Islet of Langerhans (tissue), 1 donor: Measurements from ENCODE around the gene COQ8A.
"Not testable (repeated sequence)": the region's sequence is repeated elsewhere in the genome, so short reads cannot be mapped to it uniquely, and the experiment has no call there.

Source experiments
- FAIRE-seq: peaks from one replicate; lab custom pipeline; 2011; peaks lifted over from hg19 to GRCh38; lab: Jason Lieb, UNC

COQ8A gene

GRCh38 chr1:226953175-226953800, 13.2 kb downstream of the COQ8A start:
- FAIRE-seq, result no peak

- no peak for FAIRE-seq
Observed at GRCh38 chr1:226954337-226954736, 14.2 kb downstream of the COQ8A start.

GRCh38 chr1:226954777-226955176, 14.7 kb downstream of the COQ8A start:
- FAIRE-seq, result no peak

- FAIRE-seq, result not testable (repeated sequence)
Observed at GRCh38 chr1:226955857-226956256, 15.8 kb downstream of the COQ8A start.

GRCh38 chr1:226956942-226957713, 17.0 kb downstream of the COQ8A start:
- no peak for FAIRE-seq

GRCh38 chr1:226957714-226958113, 17.6 kb downstream of the COQ8A start:
- no peak for FAIRE-seq

- no peak for FAIRE-seq
Observed at GRCh38 chr1:226958300-226958699, 18.2 kb downstream of the COQ8A start.

GRCh38 chr1:226960256-226960655, 20.2 kb downstream of the COQ8A start:
- FAIRE-seq, result no peak

GRCh38 chr1:226960944-226961765, 21.1 kb downstream of the COQ8A start:
- FAIRE-seq, result no peak

GRCh38 chr1:226962421-226963391, 22.6 kb downstream of the COQ8A start:
- no peak for FAIRE-seq

GRCh38 chr1:226964068-226964425, 24.0 kb downstream of the COQ8A start:
- no peak for FAIRE-seq

- no peak for FAIRE-seq
Observed at GRCh38 chr1:226964611-226965486, 24.8 kb downstream of the COQ8A start.

GRCh38 chr1:226965581-226966440, 25.7 kb downstream of the COQ8A start:
- no peak for FAIRE-seq

GRCh38 chr1:226966683-226967082, 26.6 kb downstream of the COQ8A start:
- no peak for FAIRE-seq

- no peak for FAIRE-seq
Observed at GRCh38 chr1:226967665-226968064, 27.6 kb downstream of the COQ8A start.

- no peak for FAIRE-seq
Observed at GRCh38 chr1:226971765-226972164, 31.7 kb downstream of the COQ8A start.

GRCh38 chr1:226972931-226973330, 32.8 kb downstream of the COQ8A start:
- FAIRE-seq, result no peak

GRCh38 chr1:226973371-226973897, 33.3 kb downstream of the COQ8A start:
- FAIRE-seq, result no peak

- FAIRE-seq, result no peak
Observed at GRCh38 chr1:226973898-226974543, 33.9 kb downstream of the COQ8A start.
